HG03064 (cell line): Measurements from ENCODE around the gene CACNA1C.
"Not testable (repeated sequence)": the region's sequence is repeated elsewhere in the genome, so short reads cannot be mapped to it uniquely, and the experiment has no call there.

Source experiments
- ATAC-seq: cut with Tn5 transposase; IDR thresholded peaks from one replicate; pipeline ENCODE4 v1.9.1; 2021; ENCODE audit warnings: low read depth; ENCODE audit not compliant: unreplicated experiment

Gene CACNA1C

DNA sequence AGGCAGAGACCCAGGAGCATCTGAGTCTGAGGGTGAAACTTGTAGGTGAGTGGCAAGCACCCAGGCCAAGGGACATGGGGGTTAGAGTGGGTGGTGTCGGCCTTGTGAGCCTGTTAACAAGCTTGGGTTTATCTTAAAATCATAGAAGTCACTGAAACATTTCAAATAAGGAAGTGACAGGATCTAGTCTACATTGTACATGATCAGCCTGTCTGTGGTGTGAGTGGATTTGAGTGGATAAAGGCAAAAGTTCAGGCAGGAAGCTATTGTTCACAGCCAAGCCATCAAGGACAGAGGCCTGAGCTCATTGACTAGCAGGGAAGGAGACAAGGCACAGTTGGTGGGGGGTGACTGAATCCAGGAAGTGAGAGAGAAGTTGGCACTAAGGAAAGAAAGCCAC is 682.6 kb downstream of the CACNA1C start:
- ATAC-seq, result no peak

DNA sequence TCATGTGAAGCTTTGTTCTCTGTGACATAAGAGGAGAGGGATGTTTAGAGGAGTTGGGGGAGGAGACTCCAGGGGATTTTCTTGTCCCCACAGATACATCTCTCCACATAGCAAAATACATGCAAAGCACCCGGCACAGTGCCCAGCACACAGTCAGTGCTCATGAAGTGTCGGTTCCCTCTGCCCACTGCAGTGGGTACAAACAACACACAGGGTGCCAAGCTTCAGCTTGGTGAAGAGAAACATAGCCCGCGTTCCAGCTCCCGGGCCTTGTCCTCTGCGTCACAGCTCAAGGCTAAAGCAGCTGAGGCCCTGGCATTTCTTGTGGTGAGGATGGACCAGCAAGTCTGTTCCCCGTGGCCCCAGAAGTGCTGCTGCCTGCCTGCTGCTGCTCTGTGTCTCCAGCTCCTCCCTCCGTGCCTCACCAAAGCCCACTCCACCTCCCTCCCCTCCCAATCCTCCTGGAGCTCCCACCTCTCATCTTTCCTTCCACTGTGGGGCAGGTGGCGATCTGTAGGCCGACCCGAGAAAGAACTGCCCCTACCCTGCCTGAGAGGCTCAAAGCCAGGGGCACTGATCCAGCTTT is 685.0 kb downstream of the CACNA1C start:
- no peak for ATAC-seq

DNA sequence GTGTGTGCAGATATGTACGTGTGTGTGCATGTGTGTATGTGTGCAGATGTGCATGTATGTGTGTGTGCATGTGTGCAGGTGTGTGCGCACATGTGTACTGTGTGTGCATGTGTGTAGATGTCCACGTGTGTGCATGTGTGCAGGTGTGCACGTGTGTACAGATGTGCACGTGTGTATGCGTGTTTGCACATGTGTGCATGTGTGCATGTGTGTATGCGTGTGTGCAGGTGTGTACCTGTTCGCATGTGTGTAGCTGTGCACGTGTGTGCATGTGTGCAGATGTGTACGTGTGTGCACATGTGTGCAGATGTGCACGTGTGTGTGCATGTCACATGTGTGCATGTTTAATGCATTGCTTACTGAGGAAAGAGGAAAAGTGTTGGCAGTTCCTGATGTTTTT is 686.3 kb downstream of the CACNA1C start:
- ATAC-seq, result no peak

DNA sequence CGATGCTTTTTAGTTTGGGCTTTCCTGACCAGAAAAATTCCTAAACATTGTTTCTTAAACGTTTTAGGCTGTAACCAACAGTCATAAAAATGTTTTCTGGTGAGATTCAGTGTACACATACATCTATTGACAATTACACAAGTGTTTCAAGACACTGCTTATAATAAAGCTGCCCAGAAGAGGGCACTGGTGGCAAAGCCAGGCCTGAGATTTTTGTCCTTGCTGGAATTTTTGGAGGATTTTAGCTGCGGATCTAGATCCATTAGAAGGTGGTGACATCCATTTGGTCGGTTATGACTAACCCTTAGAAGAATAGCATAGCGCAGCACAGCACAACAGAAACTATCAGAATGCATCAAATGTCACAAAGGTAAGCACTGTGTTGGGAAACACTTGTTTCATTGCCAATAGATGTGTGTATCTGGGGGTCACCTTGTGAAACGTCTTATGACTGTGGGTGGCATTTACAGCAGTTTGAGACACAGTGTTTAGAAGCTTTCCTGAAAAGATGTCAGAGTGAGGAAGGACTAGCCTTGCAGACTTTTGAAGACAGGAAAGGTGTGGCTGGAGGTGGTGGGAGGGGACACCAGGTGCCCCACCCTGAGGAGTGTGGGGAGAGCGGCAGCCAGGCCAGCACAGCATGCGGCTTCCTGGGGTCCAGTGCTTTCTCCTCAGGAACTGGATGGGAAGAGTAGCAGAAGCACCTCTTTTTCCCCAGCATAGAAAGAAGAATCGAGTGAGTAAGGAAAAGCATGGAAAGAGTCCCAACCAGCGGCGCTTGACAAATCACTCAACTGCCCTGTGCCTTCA is 687.2 kb downstream of the CACNA1C start:
- ATAC-seq, result no peak

DNA sequence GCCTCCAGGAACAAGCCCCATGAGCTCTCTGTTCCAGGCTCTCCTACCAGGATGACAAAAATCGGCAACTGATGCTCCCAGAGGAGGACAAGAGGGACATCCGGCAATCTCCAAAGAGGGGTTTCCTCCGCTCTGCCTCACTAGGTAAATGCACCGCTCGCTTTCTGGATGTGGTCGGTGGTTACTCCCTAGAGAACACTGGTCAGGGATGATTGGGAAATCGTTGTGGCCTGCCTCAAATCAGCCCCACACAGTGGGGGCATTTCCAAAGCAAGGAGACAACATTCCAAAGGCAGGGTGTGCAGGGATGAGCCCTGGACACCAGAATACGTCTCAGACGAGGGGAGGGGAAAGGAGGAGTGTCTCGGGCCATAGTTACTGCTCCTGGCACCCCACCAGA is 689.2 kb downstream of the CACNA1C start:
- not testable (repeated sequence) for ATAC-seq

DNA sequence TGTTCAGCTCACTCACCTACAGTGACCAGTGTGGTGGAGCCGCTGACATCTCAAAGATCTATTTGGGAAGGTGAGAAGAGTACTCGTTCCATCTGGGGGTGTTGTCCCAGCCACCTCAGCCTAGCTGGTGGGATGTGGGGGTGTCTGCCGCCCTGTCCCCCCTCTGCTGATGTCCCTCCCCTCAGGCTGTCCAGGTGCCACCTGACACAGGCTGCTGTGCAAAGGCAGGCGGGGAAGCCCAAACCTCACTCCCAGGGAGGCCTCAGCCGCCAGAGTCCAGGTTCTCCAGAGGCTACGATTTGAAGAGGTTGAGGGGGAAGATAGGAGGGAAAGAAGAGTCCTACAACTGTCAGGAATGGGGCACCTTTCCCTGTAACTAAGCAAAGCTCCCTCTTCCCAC is 690.7 kb downstream of the CACNA1C start:
- ATAC-seq, result no peak

DNA sequence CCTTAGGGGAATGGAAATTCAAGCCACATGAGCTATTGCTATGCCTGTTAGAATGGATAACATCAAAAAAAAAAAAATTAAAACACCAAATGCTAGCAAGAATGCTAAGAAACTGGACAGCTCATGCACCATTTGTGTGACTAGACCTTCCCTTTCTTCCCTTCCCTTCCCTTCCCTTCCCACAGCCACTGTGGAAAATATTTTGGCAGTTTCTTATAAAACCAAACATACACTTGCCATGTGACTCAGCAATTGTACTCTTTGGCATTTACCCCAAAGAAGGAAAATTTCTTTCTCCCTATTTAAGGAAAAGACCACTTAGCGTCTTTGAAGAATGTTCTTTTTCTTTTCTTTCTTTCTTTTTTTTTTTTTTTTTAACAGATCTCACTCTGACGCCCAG is 692.9 kb downstream of the CACNA1C start:
- ATAC-seq, result no peak
